GM12891 (cell line): ENCODE data around the gene CCR5.
"Not testable (repeated sequence)": the region's sequence is repeated elsewhere in the genome, so short reads cannot be mapped to it uniquely, and the experiment has no call there.

ENCODE experiments used
- DNase-seq: peaks from one replicate; pipeline ENCODE4 v3.0.0; 2011; ENCODE audit warnings: low spot score; ENCODE audit not compliant: insufficient read length
- FAIRE-seq: peaks from 2 replicates; lab custom pipeline; 2011; peaks lifted over from hg19 to GRCh38; lab: Jason Lieb, UNC
- PAX5 ChIP-seq: IDR thresholded peaks from 2 replicates; pipeline ENCODE4 v1.6.1; 2011; ENCODE audit warnings: low read length, moderate library complexity, mild to moderate bottlenecking; ENCODE audit not compliant: insufficient read depth, severe bottlenecking
- POLR2A ChIP-seq: IDR thresholded peaks from 2 replicates; pipeline ENCODE4 v1.6.1; 2011; ENCODE audit warnings: low read depth, low read length, control low read depth
- POLR2AphosphoS5 ChIP-seq: IDR thresholded peaks from 2 replicates; pipeline ENCODE4 v1.6.1; 2011; ENCODE audit warnings: low read depth, low read length, control low read depth
- POU2F2 ChIP-seq: IDR thresholded peaks from 2 replicates; pipeline ENCODE4 v1.6.1; 2011; ENCODE audit warnings: low read depth, mild to moderate bottlenecking, control low read depth, low read length, moderate library complexity
- SPI1 ChIP-seq: IDR thresholded peaks from 2 replicates; pipeline ENCODE4 v1.6.1; 2011; ENCODE audit warnings: low read depth, low read length, control low read depth
- TAF1 ChIP-seq: IDR thresholded peaks from 2 replicates; pipeline ENCODE4 v1.6.1; 2011; ENCODE audit warnings: low read depth, low read length, control low read depth

CCR5 gene

DNA sequence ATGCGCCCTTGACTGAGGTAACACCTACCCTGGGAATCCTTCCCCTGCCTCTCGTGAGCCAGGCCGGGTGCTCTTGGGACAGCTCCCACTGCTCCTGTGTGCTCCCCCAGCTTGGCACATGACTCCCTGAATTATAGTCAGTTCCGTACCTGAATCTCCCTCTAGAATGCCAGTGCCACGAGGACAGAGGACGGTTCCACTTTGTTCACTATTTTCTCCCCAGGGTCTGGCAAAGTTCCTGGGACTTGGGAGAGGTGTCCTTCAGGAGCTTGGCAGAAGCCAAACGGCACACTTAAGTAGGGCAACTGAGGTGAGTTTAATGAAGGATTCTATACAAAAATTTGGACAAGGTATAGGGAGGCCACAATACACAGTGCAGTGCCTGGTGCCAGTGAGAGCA lies 26.4 kb downstream of the CCR5 start:
- DNase-seq (no peak), FAIRE-seq (no peak)
- TF ChIP-seq SPI1: no peak

DNA sequence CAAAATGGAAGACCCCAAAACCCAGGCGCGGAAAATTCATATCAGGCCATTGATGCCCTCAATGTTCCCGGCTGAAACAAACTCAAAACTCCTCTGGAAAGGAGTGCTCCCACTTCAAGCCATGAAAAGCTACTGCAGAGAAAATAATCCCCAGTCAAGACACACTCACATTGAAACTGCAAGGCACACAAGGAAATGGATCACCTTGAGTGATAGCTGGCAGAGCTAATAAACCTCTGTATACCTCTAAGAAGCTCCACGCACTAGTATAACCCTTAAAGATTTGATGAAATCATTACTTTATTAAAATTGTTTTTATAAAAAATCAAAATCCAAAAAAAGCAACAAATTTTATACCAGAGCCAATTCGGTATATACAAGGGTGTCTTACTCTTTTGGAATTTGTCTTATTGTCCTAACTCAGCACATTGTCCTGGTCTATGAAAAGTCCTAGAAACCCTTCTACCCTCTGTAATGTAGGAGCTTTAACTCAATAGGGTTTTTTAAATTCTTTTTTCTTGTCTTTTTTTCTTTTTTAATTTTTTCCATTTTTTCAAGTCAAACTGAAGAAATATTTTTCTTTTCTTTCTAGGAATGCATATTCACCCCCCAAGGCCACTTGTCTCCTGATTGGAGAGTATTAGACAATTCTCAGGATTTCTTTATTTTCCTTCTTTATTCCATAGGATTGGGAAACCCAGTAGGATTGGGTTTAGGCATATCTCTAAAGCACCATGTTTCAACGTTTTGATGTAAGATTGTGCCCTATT lies 27.6 kb downstream of the CCR5 start:
- DNase-seq (no peak), FAIRE-seq (no peak)
- TF ChIP-seq POLR2A (no peak), POLR2AphosphoS5 (no peak), TAF1 (no peak), POU2F2 (no peak), PAX5 (no peak), SPI1 (no peak)

DNA sequence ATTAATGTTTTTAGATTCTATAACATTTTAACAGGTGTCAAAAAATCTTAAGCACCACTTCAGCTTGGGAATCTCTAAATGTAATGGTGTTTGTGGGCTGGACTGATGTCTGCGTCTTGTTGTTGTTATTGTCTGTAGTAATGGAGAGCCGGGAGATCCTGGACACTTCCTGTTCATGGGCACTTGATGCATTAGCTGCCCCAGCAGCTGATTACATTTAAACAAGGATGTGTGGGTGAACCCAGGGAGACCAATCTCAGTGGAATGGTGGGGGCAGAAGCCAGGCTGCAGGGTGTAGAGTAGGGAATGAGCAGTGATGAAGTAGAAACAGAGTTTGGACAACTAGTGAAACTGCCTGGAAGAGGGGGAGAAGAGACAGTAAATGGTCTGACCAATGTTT lies 28.4 kb downstream of the CCR5 start:
- no peak for DNase-seq
- FAIRE-seq: no peak
- TF ChIP-seq SPI1 (no peak), POLR2A (no peak), POLR2AphosphoS5 (no peak), PAX5 (no peak), POU2F2 (no peak), TAF1 (no peak)

DNA sequence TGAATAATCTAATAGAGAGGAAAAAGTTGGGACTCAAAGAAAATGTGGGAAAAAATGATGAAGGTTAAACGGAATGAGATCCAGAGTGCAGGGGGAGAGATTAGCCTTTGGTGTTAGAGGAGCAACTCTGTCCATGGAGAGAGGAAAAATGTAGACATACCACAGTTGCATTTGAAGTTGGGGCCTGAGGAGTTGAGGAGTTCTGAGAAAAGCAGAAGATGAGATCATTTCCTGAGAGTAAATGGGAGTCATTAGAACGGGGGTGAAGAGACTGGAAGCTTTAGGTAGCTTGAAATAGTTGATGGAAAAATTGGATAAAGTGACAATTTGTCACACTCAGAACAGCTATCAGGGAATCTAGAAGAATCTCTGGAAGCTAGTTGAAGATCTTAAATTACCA lies 28.8 kb downstream of the CCR5 start:
- DNase-seq: no peak
- TF ChIP-seq TAF1: no peak
- TF ChIP-seq POLR2A: no peak
- no peak for TF ChIP-seq POLR2AphosphoS5
- no peak for TF ChIP-seq POU2F2
- no peak for TF ChIP-seq PAX5
- no peak for TF ChIP-seq SPI1
- FAIRE-seq: no peak

DNA sequence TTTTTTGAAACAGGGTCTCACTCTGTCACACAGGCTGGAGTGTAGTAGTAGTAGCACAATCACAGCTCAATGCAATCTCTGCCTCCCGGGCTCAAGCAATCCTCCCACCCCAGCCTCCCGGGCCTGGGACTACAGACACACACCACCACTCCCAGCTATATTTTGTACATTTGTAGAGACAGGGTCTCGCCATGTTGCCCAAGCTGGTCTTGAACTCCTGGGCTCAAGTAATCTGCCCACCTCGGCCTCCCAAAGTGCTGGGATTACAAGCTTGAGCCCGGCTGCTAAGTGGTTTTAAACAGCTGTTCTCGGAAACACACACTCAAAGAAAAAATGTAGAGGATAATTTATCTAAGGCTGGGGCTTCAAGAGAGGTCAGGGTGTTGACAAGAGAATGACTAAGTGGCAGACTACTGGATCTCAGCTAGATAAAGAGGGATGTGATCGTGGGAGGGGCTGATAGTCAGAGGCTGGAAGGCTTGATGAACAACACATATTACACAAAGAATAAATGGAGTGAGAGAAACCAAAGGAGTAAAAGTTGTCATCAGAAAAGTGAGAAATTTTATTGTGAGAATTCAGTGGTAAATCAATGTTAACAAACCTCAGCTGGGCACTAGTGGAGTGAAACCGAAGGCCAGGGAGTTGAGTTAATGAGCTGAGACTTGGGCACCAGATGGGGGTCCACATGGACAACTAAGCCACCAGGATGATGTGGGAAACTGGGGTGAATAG lies 29.4 kb downstream of the CCR5 start:
- no peak for DNase-seq
- TF ChIP-seq POLR2AphosphoS5 (no peak), PAX5 (no peak), TAF1 (no peak), SPI1 (no peak), POU2F2 (no peak), POLR2A (no peak)
- no peak for FAIRE-seq

DNA sequence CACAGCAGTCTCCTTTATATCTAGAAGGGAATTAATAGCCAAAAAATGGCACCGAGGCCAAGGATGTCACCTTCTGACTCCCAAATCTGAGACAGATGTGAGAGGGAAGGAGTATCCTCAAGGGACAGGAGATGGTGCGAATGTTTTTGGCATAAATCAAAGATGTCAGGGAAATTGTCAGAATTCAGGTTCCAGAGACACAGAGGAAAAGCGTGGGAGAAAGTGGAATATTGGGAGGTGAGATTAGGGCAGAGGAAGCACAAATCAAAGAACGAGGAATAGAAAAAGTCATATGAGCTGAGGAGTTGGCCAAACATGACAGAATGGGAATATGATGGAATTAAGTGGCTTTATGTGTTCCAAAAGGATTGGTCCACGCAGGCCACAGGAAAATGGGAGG lies 30.1 kb downstream of the CCR5 start:
- no peak for FAIRE-seq
- TF ChIP-seq POLR2A (no peak), TAF1 (no peak), SPI1 (no peak), POLR2AphosphoS5 (no peak), PAX5 (no peak), POU2F2 (no peak)
- DNase-seq: no peak

DNA sequence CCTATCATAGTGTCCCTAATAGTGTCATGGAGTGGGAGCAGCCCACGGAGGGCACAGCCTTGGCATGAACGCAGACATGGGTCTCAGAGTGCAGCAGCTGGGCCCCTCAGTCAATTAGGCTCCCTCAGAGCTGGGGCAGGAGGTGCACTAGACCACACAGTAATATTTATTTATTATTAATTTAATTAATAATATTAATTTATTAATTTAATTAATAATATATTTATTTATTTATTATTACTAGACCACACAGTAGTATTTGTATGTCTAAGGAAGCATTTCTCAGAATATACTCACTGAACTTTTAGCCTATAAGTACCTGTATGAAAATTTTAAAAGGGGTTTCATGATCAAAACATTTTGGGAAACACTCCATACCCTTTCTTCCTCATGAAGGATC lies 30.8 kb downstream of the CCR5 start:
- no peak for FAIRE-seq
- no peak for TF ChIP-seq TAF1
- TF ChIP-seq POLR2AphosphoS5: no peak
- TF ChIP-seq POU2F2: no peak
- TF ChIP-seq POLR2A: no peak
- no peak for DNase-seq

DNA sequence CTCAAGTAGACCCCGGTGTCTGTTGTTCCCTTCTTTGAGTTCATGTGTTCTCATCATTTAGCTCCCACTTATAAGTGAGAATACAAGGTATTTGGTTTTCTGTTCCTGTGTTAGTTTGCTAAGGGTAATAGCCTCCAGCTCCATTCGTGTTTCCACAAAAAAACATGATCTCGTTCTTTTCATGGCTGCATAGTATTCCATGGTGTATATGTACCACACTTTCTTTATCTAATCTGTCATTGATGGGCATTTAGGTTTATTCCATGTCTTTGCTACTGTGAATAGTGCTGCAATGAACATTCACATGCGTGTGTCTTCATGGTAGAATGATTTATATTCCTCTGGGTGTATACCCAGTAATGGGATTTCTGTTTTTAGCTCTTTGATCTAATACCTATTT lies 32.2 kb downstream of the CCR5 start:
- DNase-seq, FAIRE-seq: not testable (repeated sequence)

DNA sequence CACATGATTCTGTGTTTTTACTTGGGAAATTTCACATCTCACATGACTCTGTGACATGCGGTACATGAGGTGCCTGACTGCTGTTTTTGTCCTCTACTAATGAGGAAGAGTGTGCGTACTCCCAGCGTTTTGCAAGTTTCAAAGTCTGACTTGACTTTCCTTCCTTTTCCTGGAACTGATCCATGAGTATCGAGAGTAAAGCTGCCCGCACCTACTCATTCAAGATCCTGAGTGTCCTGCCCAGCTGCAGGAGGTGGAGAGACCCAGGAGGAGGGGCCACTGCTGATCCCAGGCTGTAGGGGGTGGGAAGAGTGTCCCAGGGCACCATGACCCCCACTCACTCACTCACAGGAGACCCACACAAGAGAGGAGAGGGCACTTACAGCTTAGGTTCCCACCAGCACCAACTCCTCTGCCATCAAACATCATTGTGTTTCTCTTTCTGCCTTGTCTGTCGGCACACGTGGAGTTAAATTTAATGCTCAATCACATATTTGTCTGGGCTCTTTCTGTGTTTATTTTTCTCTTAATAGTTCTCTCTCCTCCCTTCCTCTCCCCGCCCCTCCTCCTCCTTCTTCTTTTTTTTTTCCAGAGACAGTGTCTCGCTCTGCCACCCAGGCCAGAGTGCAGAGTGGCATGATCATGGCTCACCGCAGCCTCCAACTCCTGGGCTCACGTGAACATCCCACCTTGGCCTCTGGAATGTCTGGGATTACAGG lies 34.7 kb downstream of the CCR5 start:
- no peak for FAIRE-seq
- no peak for TF ChIP-seq TAF1
- TF ChIP-seq PAX5: no peak
- TF ChIP-seq POLR2AphosphoS5: no peak
- no peak for TF ChIP-seq POU2F2
- TF ChIP-seq SPI1: no peak
- TF ChIP-seq POLR2A: no peak
- DNase-seq: no peak

DNA sequence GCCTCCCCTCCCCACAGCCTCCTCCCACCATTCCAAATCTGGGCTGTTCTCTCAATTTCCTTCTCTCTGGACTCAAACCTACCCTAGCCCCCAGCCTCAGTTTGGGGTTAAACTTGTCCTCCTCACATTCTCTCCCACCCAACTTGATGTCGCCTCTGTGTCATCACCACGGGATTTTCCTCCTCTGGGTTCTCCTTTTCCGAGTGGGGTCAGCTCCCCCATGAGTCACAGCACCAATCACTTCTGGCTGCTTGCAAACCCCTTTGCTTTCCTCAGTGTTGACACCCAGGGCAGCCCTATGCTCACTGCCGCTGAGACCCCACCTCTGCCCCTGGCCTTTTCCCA lies 35.7 kb downstream of the CCR5 start:
- no peak for TF ChIP-seq POLR2A
- TF ChIP-seq POLR2AphosphoS5: no peak
- no peak for TF ChIP-seq POU2F2
- no peak for TF ChIP-seq TAF1
- no peak for TF ChIP-seq SPI1
- TF ChIP-seq PAX5: no peak
- no peak for DNase-seq
- no peak for FAIRE-seq
